ENCODE measurements around the gene UBE2C. TPM values are rescaled to one million over a fixed set of nuclear protein-coding genes. Genes with fewer than 3 reads are reported as not detected.

The UBE2C gene
- total RNA-seq, 4 donors from 2014 or later: 0.84 TPM; not detected in 3

DNA sequence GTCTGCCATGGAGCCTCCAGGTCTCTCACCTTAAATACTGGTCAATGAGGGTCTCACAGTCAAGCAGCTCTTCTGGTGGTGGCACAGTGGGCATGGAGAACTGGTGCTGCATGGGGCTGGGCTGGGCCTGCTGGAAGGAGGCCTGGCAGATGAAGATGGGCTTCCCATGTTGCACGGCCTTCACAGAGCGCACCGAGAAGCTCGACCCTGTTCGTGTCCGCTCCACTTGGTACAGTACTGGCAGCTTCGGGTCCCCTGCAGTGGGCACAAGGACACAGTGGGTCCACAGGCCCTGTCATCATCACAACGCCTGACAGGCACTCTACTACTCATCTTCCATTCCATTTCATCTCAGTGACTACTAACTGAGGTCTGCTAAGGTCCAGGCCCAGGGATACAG, 36.0 kb downstream of the UBE2C start:
- Histone ChIP-seq H3K36me3 (peaks cover 0 to 51% of the 10 kb centered on the region in 2 donors), H3K4me3 (no peak overlapping the region), H3K27ac (peak overlapping the region in 1 of 4 donors; percentile 31), H3K27me3 (no peaks in the 10 kb centered on the region), H3K4me1 (peaks cover 3 to 17% of the 10 kb centered on the region in 2 donors), H3K9me3 (no peaks in the 10 kb centered on the region)
- intact Hi-C loops (cut with DNase I; ENCODE audit: low total_unique reads): no loop called here
- DNase-seq: no peak
- in situ Hi-C loops (cut with MboI; ENCODE audit: low sequenced_read_pairs in 4 of 4): no loop called here
- ATAC-seq: no peak
- TF ChIP-seq POLR2A (IDR thresholded peaks at IDR 0.05): no peak
- TF ChIP-seq, protein P1, sequence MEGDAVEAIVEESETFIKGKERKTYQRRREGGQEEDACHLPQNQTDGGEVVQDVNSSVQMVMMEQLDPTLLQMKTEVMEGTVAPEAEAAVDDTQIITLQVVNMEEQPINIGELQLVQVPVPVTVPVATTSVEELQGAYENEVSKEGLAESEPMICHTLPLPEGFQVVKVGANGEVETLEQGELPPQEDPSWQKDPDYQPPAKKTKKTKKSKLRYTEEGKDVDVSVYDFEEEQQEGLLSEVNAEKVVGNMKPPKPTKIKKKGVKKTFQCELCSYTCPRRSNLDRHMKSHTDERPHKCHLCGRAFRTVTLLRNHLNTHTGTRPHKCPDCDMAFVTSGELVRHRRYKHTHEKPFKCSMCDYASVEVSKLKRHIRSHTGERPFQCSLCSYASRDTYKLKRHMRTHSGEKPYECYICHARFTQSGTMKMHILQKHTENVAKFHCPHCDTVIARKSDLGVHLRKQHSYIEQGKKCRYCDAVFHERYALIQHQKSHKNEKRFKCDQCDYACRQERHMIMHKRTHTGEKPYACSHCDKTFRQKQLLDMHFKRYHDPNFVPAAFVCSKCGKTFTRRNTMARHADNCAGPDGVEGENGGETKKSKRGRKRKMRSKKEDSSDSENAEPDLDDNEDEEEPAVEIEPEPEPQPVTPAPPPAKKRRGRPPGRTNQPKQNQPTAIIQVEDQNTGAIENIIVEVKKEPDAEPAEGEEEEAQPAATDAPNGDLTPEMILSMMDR (IDR thresholded peaks at IDR 0.05 in 4 of 5, conservative IDR thresholded peaks at IDR 0.05 in 1 of 5): no peak

DNA sequence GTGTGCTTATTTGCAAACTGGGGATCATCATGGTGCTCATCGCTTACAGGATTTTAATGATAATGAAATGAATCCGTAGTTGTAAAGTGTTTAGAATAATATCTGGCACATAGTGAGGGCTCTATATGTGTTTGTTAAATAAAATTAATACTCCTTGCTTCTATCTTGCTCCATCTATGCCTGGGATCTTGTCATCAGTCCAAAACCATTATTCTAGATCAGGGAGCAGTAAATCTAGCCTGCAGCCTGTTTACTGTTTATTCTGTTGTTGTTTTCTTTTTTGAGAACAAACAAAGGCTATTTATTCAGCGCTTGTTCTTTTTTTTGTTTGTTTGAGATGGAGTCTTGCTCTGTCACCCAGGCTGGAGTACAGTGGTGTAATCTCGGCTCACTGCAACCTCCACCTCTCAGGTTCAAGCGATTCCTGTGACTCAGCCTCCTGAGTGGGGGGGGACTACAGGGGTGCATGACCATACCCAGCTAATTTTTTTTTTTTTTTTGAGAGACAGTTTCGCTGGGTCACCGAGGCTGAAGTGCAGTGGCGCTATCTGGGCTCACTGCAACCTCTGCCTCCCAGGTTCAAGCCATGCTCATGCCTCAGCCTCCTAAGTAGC, 36.6 kb downstream of the UBE2C start:
- TF ChIP-seq, protein P1 (IDR thresholded peaks at IDR 0.05 in 4 of 5, conservative IDR thresholded peaks at IDR 0.05 in 1 of 5): no peak
- no peak for TF ChIP-seq POLR2A (IDR thresholded peaks at IDR 0.05)
- Histone ChIP-seq H3K9me3 (no peaks in the 10 kb centered on the region), H3K4me1 (peaks cover 0 to 10% of the 10 kb centered on the region in 2 donors), H3K27me3 (no peaks in the 10 kb centered on the region), H3K27ac (peak overlapping the region in 1 of 4 donors; percentile 31), H3K36me3 (peaks cover 0 to 51% of the 10 kb centered on the region in 2 donors), H3K4me3 (no peak overlapping the region)
- DNase-seq: no peak
- ATAC-seq: no peak
- in situ Hi-C loops (cut with MboI; ENCODE audit: low sequenced_read_pairs in 4 of 4) (no loop called here), intact Hi-C loops (cut with DNase I; ENCODE audit: low total_unique reads) (no loop called here)

DNA sequence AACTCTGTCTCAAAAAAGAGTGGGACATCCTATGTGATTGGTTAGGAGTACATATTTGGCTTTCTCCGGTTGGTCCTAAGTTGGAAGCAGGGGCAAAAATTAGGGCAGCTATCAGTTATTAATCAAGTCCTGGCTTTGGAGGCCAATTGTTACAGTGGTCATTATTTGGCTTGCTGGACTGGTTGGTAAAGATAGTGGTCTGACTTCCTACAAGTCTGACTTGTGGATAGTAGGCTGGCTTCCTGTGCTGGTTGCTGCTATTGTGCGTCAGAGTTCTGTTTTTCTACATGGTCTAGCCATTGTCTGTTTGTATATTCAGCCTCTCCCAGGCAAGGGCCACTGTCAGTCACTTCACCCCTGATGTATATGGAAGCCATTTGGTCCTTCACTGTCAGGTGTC, 37.8 kb downstream of the UBE2C start:
- ATAC-seq (no peak), DNase-seq (no peak)
- TF ChIP-seq, protein P1 (IDR thresholded peaks at IDR 0.05 in 4 of 5, conservative IDR thresholded peaks at IDR 0.05 in 1 of 5): no peak
- TF ChIP-seq POLR2A (IDR thresholded peaks at IDR 0.05): no peak
- in situ Hi-C loops (cut with MboI; ENCODE audit: low sequenced_read_pairs in 4 of 4) (no loop called here), intact Hi-C loops (cut with DNase I; ENCODE audit: low total_unique reads) (no loop called here)
- Histone ChIP-seq H3K4me1 (peaks cover 10 to 14% of the 10 kb centered on the region in 2 donors), H3K4me3 (no peak overlapping the region), H3K27ac (peak overlapping the region in 1 of 4 donors; percentile 47), H3K36me3 (peaks cover 0 to 39% of the 10 kb centered on the region in 2 donors), H3K27me3 (no peaks in the 10 kb centered on the region), H3K9me3 (no peaks in the 10 kb centered on the region)

DNA sequence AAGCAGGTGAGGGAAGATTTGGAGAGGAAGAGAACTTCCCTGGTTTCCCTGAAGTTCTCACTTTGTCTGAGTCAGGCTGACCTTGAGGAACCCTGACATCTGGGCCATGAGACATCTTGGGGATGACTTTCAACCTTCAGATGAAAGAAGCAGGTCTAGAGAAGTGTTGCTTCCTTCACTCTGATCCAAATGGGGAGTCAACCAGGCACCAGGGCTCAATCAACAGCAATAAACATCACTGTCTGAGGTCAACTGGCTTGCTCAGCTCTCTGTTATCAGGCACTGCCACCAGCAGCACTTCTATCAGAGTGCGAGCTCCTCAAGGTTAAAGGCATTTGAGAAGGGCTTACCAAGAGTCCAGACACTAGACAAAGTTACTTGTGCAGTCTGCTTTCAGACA, 38.5 kb downstream of the UBE2C start:
- Histone ChIP-seq H3K27me3 (no peaks in the 10 kb centered on the region), H3K4me1 (peaks cover 17 to 18% of the 10 kb centered on the region in 2 donors), H3K4me3 (no peak overlapping the region), H3K27ac (peak overlapping the region in 1 of 4 donors; percentile 47), H3K9me3 (no peaks in the 10 kb centered on the region), H3K36me3 (peaks cover 0 to 34% of the 10 kb centered on the region in 2 donors)
- DNase-seq (no peak), ATAC-seq (no peak)
- in situ Hi-C loops (cut with MboI; ENCODE audit: low sequenced_read_pairs in 4 of 4): no loop called here
- no peak for TF ChIP-seq POLR2A (IDR thresholded peaks at IDR 0.05)
- TF ChIP-seq, protein P1 (IDR thresholded peaks at IDR 0.05 in 4 of 5, conservative IDR thresholded peaks at IDR 0.05 in 1 of 5): no peak
- intact Hi-C loops (cut with DNase I; ENCODE audit: low total_unique reads): no loop called here
